ENCODE data around the gene MLLT1.

The MLLT1 gene

GRCh38 chr19:6260912-6261650 lies 18.7 kb downstream of the MLLT1 start:
- peaks cover 42 to 98% (median 81%) of the 10 kb centered on the region in 10 experiments for H3K4me1 ChIP-seq
- no peak for TF ChIP-seq Cebpa-rat (IDR thresholded peaks at IDR 0.05)
- peaks cover 50 to 92% (median 71%) of the 10 kb centered on the region in 11 experiments for H3K36me3 ChIP-seq
- H3K4me3 ChIP-seq, result peak overlapping the region in 6 of 10 experiments; percentile 1 to 27 (median 8); a peak in 6 of 20 replicates
- peak overlapping the region; percentile 20 to 92 (median 79) for H3K4me2 ChIP-seq
- peak overlapping the region in 9 of 11 experiments; percentile 12 to 77 (median 54); a peak in 15 of 22 replicates for H3K27ac ChIP-seq
- H3K27me3 ChIP-seq, result no peaks in the 10 kb centered on the region
- peak overlapping the region in 8 of 11 experiments; percentile 23 to 68 (median 38); a peak in 16 of 22 replicates for H3K9ac ChIP-seq
- peaks cover 61 to 100% (median 87%) of the 10 kb centered on the region in 11 experiments for H4K20me1 ChIP-seq
- H3K9me3 ChIP-seq (replicated peaks in 1 of 11), result peaks cover 0 to 18% (median 9%) of the 10 kb centered on the region in 11 experiments; a peak in 10 of 22 replicates

GRCh38 chr19:6260376-6260775 lies 19.4 kb downstream of the MLLT1 start:
- H3K9ac ChIP-seq, result peak overlapping the region in 5 of 11 experiments; percentile 19 to 68 (median 34); a peak in 8 of 22 replicates

GRCh38 chr19:6259312-6259861 lies 20.4 kb downstream of the MLLT1 start:
- no peaks in the 10 kb centered on the region for H3K27me3 ChIP-seq
- peaks cover 42 to 89% (median 76%) of the 10 kb centered on the region in 10 experiments for H3K4me1 ChIP-seq
- H3K36me3 ChIP-seq, result peaks cover 50 to 91% (median 74%) of the 10 kb centered on the region in 11 experiments
- H3K9ac ChIP-seq, result 0 out of 22 replicates have a peak overlapping the region, but pooled peaks of 1 of the 11 experiments have one; percentile 7
- H4K20me1 ChIP-seq, result peaks cover 45 to 100% (median 70%) of the 10 kb centered on the region in 11 experiments
- H3K4me2 ChIP-seq, result peak overlapping the region in 8 of 11 experiments; percentile 61 to 92 (median 82); a peak in 15 of 22 replicates
- no peak for TF ChIP-seq Cebpa-rat (IDR thresholded peaks at IDR 0.05)
- peaks cover 2 to 34% (median 12%) of the 10 kb centered on the region in 11 experiments; a peak in 17 of 22 replicates for H3K9me3 ChIP-seq (replicated peaks in 1 of 11)
- peak overlapping the region in 2 of 11 experiments; percentile 14 to 75; a peak in 1 of 22 replicates for H3K27ac ChIP-seq
- peak overlapping the region in 1 of 10 experiments; percentile 8; a peak in 1 of 20 replicates for H3K4me3 ChIP-seq

More at GRCh38 chr19:6260376-6260775, 19.4 kb downstream of the MLLT1 start:
- Histone ChIP-seq H3K9me3 (replicated peaks in 1 of 11) (peaks cover 0 to 24% (median 12%) of the 10 kb centered on the region in 11 experiments; a peak in 10 of 22 replicates), H3K4me2 (peak overlapping the region; percentile 20 to 92 (median 79); a peak in 20 of 22 replicates), H3K27ac (peak overlapping the region in 6 of 11 experiments; percentile 21 to 77 (median 52); a peak in 7 of 22 replicates), H3K36me3 (peaks cover 47 to 91% (median 71%) of the 10 kb centered on the region in 11 experiments), H4K20me1 (peaks cover 54 to 100% (median 80%) of the 10 kb centered on the region in 11 experiments), H3K27me3 (no peaks in the 10 kb centered on the region), H3K4me1 (peaks cover 42 to 91% (median 82%) of the 10 kb centered on the region in 10 experiments), H3K4me3 (peak overlapping the region in 1 of 10 experiments; percentile 6; a peak in 2 of 20 replicates)
- TF ChIP-seq Cebpa-rat (IDR thresholded peaks at IDR 0.05), result no peak

- H3K4me1 ChIP-seq, result peaks cover 42 to 91% (median 78%) of the 10 kb centered on the region in 10 experiments
- H3K9ac ChIP-seq, result 0 out of 22 replicates have a peak overlapping the region, but pooled peaks of 3 of the 11 experiments have one; percentile 3 to 9 (median 7)
- H3K9me3 ChIP-seq (replicated peaks in 1 of 11), result peaks cover 7 to 39% (median 12%) of the 10 kb centered on the region in 11 experiments; a peak in 19 of 22 replicates
- peaks cover 42 to 100% (median 70%) of the 10 kb centered on the region in 11 experiments for H4K20me1 ChIP-seq
- peak overlapping the region in 10 of 11 experiments; percentile 61 to 92 (median 80); a peak in 17 of 22 replicates for H3K4me2 ChIP-seq
- H3K27me3 ChIP-seq, result no peaks in the 10 kb centered on the region
- peak overlapping the region in 1 of 10 experiments; percentile 8; a peak in 1 of 20 replicates for H3K4me3 ChIP-seq
- peaks cover 55 to 94% (median 77%) of the 10 kb centered on the region in 11 experiments for H3K36me3 ChIP-seq
- no peak for TF ChIP-seq Cebpa-rat (IDR thresholded peaks at IDR 0.05)
- H3K27ac ChIP-seq, result peak overlapping the region in 4 of 11 experiments; percentile 45 to 75 (median 57); a peak in 6 of 22 replicates
Observed at GRCh38 chr19:6258812-6259311, 20.9 kb downstream of the MLLT1 start.

GRCh38 chr19:6253954-6254733 lies 25.6 kb downstream of the MLLT1 start:
- Histone ChIP-seq H3K9ac (no peak overlapping the region), H3K4me3 (no peak overlapping the region), H3K27ac (peak overlapping the region in 7 of 11 experiments; percentile 16 to 80 (median 49); a peak in 10 of 22 replicates), H3K9me3 (replicated peaks in 1 of 11) (peaks cover 9 to 50% (median 21%) of the 10 kb centered on the region in 11 experiments; a peak in 20 of 22 replicates), H3K4me2 (peak overlapping the region in 8 of 11 experiments; percentile 4 to 91 (median 48); a peak in 11 of 22 replicates), H4K20me1 (peaks cover 8 to 100% (median 42%) of the 10 kb centered on the region in 11 experiments; a peak in 19 of 22 replicates), H3K4me1 (peaks cover 52 to 91% (median 79%) of the 10 kb centered on the region in 10 experiments), H3K36me3 (peaks cover 26 to 78% (median 64%) of the 10 kb centered on the region in 11 experiments), H3K27me3 (no peaks in the 10 kb centered on the region)
- TF ChIP-seq Cebpa-rat (IDR thresholded peaks at IDR 0.05), result no peak

- Histone ChIP-seq H3K4me3 (no peak overlapping the region), H3K4me1 (peaks cover 53 to 91% (median 79%) of the 10 kb centered on the region in 10 experiments), H4K20me1 (peaks cover 4 to 100% (median 42%) of the 10 kb centered on the region in 11 experiments; a peak in 17 of 22 replicates), H3K9ac (peak overlapping the region in 5 of 11 experiments; percentile 2 to 69 (median 49); a peak in 7 of 22 replicates), H3K9me3 (replicated peaks in 1 of 11) (peaks cover 6 to 50% (median 24%) of the 10 kb centered on the region in 11 experiments; a peak in 20 of 22 replicates), H3K27ac (peak overlapping the region in 10 of 11 experiments; percentile 63 to 81 (median 75); a peak in 19 of 22 replicates), H3K36me3 (peaks cover 19 to 77% (median 60%) of the 10 kb centered on the region in 11 experiments; a peak in 21 of 22 replicates), H3K4me2 (peak overlapping the region; percentile 79 to 96 (median 89); a peak in 21 of 22 replicates), H3K27me3 (no peaks in the 10 kb centered on the region)
- TF ChIP-seq Cebpa-rat (IDR thresholded peaks at IDR 0.05), result no peak
Observed at GRCh38 chr19:6252066-6252465, 27.7 kb downstream of the MLLT1 start.

- H4K20me1 ChIP-seq, result peaks cover 4 to 100% (median 53%) of the 10 kb centered on the region in 11 experiments; a peak in 17 of 22 replicates
Observed at GRCh38 chr19:6250909-6251308, 28.9 kb downstream of the MLLT1 start.

More at GRCh38 chr19:6250909-6251308, 28.9 kb downstream of the MLLT1 start:
- peaks cover 51 to 94% (median 82%) of the 10 kb centered on the region in 10 experiments for H3K4me1 ChIP-seq
- peak overlapping the region in 10 of 11 experiments; percentile 20 to 69 (median 56); a peak in 13 of 22 replicates for H3K9ac ChIP-seq
- H3K36me3 ChIP-seq, result peaks cover 24 to 78% (median 59%) of the 10 kb centered on the region in 11 experiments; a peak in 21 of 22 replicates
- H3K4me3 ChIP-seq, result peak overlapping the region in 4 of 10 experiments; percentile 15 to 32 (median 20); a peak in 7 of 20 replicates
- peak in 5 of 11 experiments; percentile 14 to 70 (median 34); a peak in 3 of 22 replicates for TF ChIP-seq Cebpa-rat (IDR thresholded peaks at IDR 0.05)
- peak overlapping the region; percentile 79 to 96 (median 89) for H3K4me2 ChIP-seq
- no peaks in the 10 kb centered on the region for H3K27me3 ChIP-seq
- peak overlapping the region; percentile 56 to 81 (median 74); a peak in 21 of 22 replicates for H3K27ac ChIP-seq
- peaks cover 13 to 52% (median 35%) of the 10 kb centered on the region in 11 experiments for H3K9me3 ChIP-seq (replicated peaks in 1 of 11)

All from BLaER1 treated with 17β-estradiol and CSF1 and Interleukin-3, amounts not matched to agents 10 nM and 100 nM (cell line).